AG20443 (cell line): Measurements from ENCODE around the gene TRPM1.
"Not testable (repeated sequence)": the region's sequence is repeated elsewhere in the genome, so short reads cannot be mapped to it uniquely, and the experiment has no call there.

ENCODE experiments used
- DNase-seq: peaks from one replicate; pipeline ENCODE4 v3.0.0; 2012; ENCODE audit warnings: low spot score, mixed read lengths

The TRPM1 gene

DNA sequence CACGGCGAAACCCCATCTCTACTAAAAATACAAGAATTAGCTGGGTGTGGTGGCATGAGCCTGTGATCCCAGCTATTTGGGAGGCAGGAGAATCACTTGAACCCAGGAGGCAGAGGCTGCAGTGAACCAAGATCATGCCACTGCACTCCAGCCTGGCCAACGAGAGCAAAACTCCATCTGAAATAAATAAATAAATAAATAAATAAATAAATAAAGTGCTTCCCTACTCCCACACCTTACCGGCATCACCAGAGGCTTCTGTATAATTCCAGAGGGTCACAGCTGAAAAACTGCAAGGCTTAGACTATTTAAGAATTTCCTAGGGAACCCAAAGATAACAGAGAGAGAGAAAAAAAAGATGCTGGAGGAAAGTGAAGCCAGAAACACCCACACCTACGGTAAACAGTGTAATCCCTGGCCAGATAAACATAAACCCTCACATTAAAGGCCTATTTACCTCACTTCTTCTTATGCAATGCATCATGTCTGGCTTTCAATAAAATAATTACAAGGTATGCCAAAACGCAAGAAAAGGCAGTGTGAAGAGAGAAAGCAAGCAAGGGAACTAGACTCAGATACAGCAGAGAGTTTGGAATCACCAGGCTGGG lies 15.0 kb upstream of the TRPM1 start:
- DNase-seq = no peak

- no peak for DNase-seq
Observed at GRCh38 chr15:31111091-31111647, 9.6 kb upstream of the TRPM1 start.

DNA sequence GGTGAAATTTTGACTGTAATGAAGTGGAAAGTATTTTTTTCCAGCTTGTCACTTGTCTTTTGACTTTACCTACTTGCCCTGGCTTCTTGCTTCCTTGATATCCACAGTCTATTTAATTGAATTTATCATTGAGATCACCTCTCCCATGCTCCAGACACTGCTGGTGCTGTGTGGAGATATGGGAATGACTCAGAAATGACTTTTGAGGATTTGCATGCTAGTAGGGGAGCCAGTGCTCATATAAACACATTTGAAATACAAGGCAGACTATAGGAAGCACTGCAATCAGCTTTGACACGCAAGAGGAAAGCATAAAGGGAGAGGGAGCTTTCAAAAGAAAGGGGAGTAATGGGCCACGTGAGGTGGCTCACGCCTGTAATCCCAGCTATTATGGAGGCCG lies 7.3 kb upstream of the TRPM1 start:
- DNase-seq = no peak

- no peak for DNase-seq
Observed at GRCh38 chr15:31106495-31107300, 5.2 kb upstream of the TRPM1 start.

- DNase-seq = no peak
Observed at GRCh38 chr15:31104003-31104402, 2.5 kb upstream of the TRPM1 start.

GRCh38 chr15:31102374-31103342 lies 1.1 kb upstream of the TRPM1 start:
- DNase-seq = no peak

- no peak for DNase-seq
Observed at GRCh38 chr15:31102039-31102321, 455 bp upstream of the TRPM1 start.

GRCh38 chr15:31100738-31101137 lies 787 bp downstream of the TRPM1 start:
- DNase-seq = no peak

DNA sequence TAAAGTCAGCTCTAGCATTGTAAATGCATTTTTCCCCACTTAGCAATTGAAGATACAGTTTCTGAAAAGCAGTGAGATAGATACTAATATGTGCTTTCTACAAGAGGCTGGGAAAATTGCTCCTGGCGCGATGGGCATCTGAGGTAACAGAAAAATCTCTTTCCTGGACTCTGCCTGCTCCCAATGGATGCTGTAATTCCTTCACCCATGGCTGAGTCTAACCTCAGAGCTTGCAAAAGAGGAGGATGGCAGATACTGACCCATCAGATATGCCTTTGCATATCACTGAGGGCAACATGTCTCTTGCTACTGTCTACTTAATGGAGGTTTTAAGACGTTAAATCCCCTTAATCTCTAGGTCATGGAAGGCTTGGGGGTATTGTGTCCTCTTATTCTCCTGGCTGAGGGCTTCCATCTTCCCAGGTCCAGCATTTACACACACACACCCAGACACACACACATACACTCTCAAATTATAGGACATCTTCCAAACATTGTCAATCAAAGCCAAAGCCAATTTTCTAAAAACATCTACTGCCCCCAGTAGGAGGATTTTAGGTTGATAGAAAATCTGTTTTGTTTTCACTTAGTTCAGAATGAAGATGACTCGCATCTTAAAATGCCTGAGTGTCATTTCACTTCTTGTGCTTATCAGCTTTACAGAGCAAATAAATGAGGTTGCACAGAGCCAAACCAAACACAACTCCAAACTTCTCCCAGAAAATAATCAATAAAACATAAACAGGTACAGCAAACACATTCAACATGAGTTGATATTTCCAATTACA lies 2.4 kb downstream of the TRPM1 start:
- no peak for DNase-seq

- DNase-seq = no peak
Observed at GRCh38 chr15:31098491-31098917, 3.0 kb downstream of the TRPM1 start.

DNA sequence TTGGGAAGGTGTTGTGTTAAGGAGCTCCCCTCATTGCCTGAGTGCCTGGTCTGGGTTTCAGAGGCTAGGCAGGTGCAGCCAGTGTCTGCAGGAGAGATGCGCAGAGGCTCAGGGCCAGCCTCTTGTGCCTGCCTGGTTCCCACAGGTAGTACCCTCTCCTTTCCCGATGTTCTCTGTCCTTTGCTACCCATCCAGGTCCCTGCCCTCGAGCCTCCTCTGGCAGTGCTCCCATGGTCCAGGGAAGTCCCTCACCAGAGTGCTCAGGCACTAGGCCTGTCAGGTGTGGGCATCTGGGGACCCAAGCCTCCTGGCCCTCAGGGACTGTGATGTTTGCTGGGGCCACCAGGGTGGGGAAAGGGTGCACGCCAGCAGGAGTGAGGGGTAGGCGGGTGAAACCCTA lies 5.0 kb downstream of the TRPM1 start:
- DNase-seq = no peak

GRCh38 chr15:31091481-31091880 lies 10.0 kb downstream of the TRPM1 start:
- peak; percentile 70 for DNase-seq

- no peak for DNase-seq
Observed at GRCh38 chr15:31090766-31091165, 10.8 kb downstream of the TRPM1 start.

- no peak for DNase-seq
Observed at GRCh38 chr15:31089368-31090047, 12.0 kb downstream of the TRPM1 start.

- no peak for DNase-seq
Observed at GRCh38 chr15:31088672-31089367, 12.7 kb downstream of the TRPM1 start.

GRCh38 chr15:31088041-31088440 lies 13.5 kb downstream of the TRPM1 start:
- DNase-seq = not testable (repeated sequence)

DNA sequence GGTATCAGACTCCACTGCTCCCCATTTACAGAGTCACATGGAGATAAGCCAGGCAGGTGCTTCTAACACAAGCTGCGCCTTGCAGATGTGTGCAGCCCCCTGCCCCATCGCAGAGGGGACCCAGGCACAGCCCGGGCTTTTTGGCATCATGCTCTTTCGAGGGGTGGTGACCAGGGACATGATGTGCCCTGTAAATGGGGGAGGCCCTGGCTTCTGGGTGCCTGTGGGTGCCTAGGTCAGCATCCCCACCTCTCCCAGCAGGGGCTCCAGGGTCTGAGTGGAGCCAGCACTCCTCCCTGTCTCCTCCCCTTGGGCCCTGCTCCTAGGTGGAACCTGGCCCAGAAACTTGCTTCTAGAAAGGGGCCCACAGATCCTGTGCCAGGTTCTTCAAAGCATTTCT lies 15.2 kb downstream of the TRPM1 start:
- DNase-seq = no peak

DNA sequence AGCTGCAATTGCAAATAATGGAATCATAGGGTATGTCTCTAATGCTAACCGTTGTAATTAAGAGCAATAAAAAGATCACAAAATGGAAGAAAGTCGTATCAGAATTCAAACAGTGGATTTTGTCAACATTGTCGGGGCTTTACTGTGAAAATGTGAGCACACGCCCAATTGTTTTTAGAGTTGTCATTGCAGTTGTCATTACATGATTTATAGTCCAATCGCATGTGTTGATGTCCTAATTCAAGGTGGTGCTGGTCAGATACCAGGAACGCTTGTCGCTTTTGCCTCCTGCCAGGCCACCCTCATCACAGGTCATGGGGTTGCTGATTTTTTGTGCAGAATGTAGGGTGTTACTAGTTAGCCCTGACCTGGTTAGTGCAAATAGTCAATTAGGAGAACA lies 16.2 kb downstream of the TRPM1 start:
- no peak for DNase-seq

- DNase-seq = no peak
Observed at GRCh38 chr15:31084176-31084575, 17.3 kb downstream of the TRPM1 start.

- DNase-seq = no peak
Observed at GRCh38 chr15:31083370-31083780, 18.1 kb downstream of the TRPM1 start.
